ENCODE results near the gene GNG13. TPM values are rescaled to one million over a fixed set of nuclear protein-coding genes. Genes with fewer than 3 reads are reported as not detected.

The GNG13 gene
- total RNA-seq, 2 experiments from 2014 or later = not detected

DNA sequence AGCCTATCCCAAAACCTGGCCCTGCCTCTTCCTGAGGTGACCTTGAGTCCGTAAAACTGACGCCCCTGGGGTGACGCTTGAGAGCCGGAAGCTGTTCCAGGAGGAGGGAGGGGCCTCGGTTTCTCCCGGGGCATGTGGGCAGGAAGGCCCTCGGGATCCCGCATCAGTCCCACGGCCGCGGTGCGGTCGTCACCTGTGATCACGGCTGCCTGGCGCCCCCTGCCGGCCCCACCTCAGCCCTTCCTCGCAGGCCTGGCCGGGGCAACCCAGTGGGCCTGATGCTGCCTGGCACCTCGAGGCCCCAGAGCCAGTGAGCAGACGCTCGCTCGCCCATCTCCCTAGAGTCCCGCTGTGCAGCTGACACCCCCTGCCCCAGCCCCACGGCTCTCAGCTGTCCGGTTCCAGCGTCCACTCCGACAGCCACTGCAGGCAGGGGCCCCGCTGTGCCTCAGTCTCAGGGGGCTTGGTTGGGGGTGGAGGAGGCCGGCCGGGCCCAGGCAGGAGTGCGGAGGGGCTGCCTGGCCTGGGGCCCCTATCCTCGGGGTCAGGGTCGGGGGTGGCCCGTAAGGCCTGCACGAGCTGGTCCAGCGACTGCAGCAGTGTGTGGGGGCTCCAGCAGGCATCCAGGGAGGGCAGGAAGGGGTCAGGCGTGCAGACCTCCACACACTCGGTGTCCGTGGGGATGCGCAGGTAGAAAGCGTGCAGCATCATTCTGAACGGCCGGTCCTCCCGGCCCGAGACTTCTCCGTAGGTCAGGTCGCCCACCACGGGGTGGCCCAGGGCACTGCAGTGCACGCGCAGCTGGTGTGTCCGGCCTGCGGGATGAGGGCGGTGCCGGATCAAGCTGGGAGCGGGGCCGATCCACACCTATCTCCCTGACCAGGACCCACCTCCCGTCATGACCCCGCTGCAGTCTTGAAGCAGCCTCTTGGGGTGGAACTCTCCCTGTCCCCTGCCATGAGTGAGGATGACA is 14.7 kb downstream of the GNG13 start:
- peaks cover 5% of the 10 kb centered on the region for H3K36me3 Mint-ChIP-seq (ENCODE audit: low read depth)
- H3K27ac Mint-ChIP-seq = no peak overlapping the region
- H3K9me3 Mint-ChIP-seq = no peaks in the 10 kb centered on the region
- CTCF ChIA-PET = interaction anchor here (1.0 to 6.1 kb wide), 11 partner anchors 9 to 552 kb away, joined by 3 to 55 read pairs (median 6); partner anchors contain the start of gene CIAO3
- intact Hi-C loops (cut with micrococcal nuclease) = loop anchor here (1.0 kb wide), 1 partner anchor 75 kb away; no protein-coding TSS in a partner anchor
- peak overlapping the region; percentile 83 for H3K4me3 Mint-ChIP-seq
- no peaks in the 10 kb centered on the region for H3K27me3 Mint-ChIP-seq (ENCODE audit: low read depth)
- peak; percentile 79 for DNase-seq
- H3K4me1 Mint-ChIP-seq (ENCODE audit: low read depth) = peaks cover 10% of the 10 kb centered on the region

DNA sequence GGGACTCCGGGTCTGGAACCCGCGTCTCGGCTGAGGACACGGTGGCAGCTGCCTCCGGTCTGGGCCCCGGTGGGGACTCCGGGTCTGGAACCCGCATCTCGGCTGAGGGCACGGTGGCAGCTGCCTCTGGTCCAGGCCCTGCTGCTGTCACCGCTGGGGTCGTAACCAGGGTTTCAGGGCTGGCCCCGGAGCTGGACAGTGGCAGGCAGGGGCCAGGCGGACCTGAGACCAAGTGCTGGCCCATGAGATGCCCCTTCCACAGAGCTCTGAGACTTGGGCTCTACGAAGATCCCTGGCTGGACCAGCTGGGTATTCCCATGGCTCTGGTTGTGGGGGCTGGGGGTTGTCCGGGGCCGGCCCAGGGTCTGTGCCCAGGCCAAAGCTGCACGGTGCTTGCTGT is 16.1 kb downstream of the GNG13 start:
- Mint-ChIP-seq H3K27ac (no peak overlapping the region), H3K4me3 (no peak overlapping the region), H3K4me1 (ENCODE audit: low read depth) (peaks cover 7% of the 10 kb centered on the region), H3K9me3 (no peaks in the 10 kb centered on the region), H3K36me3 (ENCODE audit: low read depth) (peaks cover 5% of the 10 kb centered on the region), H3K27me3 (ENCODE audit: low read depth) (no peaks in the 10 kb centered on the region)
- CTCF ChIA-PET = interaction anchor here (0.6 to 6.1 kb wide), 11 partner anchors 8 to 551 kb away, joined by 3 to 55 read pairs (median 6); partner anchors contain the start of gene CIAO3
- intact Hi-C loops (cut with micrococcal nuclease) = no loop called here
- DNase-seq = no peak

DNA sequence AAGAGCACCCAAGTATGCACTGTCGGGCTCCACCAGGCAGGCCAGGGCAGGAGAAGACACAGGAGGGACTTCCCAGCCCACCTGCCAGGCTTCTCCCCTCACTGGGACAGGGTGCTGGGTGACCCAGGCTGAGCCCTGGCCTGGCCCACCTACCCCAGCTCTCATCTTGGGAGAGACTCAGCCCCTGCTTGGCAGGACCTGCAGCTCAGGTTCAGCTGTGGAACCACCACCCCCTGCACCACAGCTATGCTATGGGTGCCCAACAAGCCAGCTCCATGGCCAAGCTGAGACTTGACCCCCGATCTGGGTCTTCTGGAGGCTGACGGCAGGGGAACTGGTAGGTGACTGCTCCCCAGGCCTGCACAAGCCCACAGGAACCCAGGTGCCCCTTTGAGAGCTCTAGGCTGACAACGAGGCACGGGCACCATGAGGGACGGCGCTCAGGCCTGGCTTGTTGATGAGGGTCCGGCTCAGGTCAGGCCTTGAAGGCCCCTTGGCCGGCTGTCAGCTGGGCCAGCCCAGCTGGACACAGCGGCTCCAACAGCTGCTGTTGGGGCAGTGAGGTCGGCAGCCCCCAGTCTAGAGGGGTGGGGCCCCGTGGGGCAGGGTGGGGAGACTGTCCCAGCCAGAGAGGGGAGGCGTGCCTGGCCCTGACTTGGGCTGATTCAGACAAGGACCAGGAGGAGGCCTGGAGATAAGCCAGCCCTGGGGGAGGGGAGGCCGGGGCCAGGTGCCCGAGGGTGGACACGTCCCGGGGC is 17.0 kb downstream of the GNG13 start:
- H3K4me3 Mint-ChIP-seq = no peak overlapping the region
- H3K9me3 Mint-ChIP-seq = no peaks in the 10 kb centered on the region
- H3K36me3 Mint-ChIP-seq (ENCODE audit: low read depth) = peaks cover 5% of the 10 kb centered on the region
- no peak for DNase-seq
- peaks cover 7% of the 10 kb centered on the region for H3K4me1 Mint-ChIP-seq (ENCODE audit: low read depth)
- H3K27me3 Mint-ChIP-seq (ENCODE audit: low read depth) = no peaks in the 10 kb centered on the region
- CTCF ChIA-PET = interaction anchor here (0.7 to 6.1 kb wide), 3 partner anchors 67 to 73 kb away, joined by 3 to 55 read pairs (median 7); no protein-coding TSS in a partner anchor
- intact Hi-C loops (cut with micrococcal nuclease) = no loop called here
- no peak overlapping the region for H3K27ac Mint-ChIP-seq

DNA sequence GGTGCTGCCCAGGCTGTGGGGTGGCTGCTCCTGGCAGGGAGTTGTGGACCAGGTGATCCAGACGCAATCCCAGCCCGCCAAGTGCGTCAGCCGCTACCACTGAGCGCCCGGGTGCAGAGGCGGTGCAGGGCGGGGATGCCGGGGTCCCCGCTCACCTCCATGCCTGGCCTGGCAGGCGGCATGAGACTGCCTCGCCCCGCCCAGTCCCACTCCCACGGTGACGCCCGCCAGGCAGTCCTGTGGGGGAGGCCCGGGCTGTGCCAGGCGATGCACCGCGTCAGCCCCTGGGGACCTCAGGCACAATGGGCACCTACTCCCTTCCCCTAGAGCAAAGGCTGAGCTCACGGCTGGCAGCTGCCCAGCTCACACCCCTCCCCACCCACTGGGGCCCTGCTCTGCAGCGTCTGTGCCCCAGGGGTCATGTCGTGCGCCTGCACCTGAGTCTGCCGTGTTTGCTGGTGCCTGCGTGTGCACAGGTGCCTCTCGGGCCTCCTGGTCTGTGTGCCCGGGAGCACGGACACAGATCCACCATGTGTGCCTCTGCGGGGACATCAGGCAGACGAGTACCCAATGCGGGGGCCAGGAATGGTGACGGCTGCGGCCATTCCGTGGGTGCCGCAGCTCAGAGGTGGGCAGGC is 17.6 kb downstream of the GNG13 start:
- Mint-ChIP-seq H3K27ac (no peak overlapping the region), H3K4me3 (no peak overlapping the region)

DNA sequence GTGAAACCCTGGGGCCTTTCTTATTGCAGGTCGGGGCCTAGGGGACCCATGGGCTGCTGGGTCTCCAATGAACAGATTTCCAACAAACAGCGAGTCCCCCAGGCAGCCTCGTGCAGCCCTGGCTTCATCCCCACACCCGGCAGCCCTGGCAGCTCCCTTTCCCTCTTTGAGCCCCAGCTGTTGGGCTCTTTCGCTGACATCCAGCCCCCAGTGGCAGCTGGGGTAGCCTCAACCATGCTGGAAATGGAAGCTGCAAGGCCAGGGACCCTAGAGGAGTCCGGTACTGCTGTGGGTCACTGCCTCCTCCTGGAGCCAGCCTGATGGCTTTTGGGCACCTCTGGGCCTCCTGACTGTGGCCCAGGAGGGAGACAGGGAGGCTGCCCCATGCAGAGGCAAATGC is 18.3 kb downstream of the GNG13 start:
- Mint-ChIP-seq H3K9me3 (no peaks in the 10 kb centered on the region), H3K27me3 (ENCODE audit: low read depth) (peaks cover 4% of the 10 kb centered on the region), H3K27ac (no peak overlapping the region), H3K4me1 (ENCODE audit: low read depth) (peaks cover 7% of the 10 kb centered on the region), H3K36me3 (ENCODE audit: low read depth) (peaks cover 5% of the 10 kb centered on the region), H3K4me3 (no peak overlapping the region)
- DNase-seq = no peak
- intact Hi-C loops (cut with micrococcal nuclease) = no loop called here
- CTCF ChIA-PET = no interaction called here

More for the DNA sequence above, 17.6 kb downstream of the GNG13 start:
- Mint-ChIP-seq H3K4me1 (ENCODE audit: low read depth) (peaks cover 7% of the 10 kb centered on the region), H3K27me3 (ENCODE audit: low read depth) (no peaks in the 10 kb centered on the region), H3K9me3 (no peaks in the 10 kb centered on the region), H3K36me3 (ENCODE audit: low read depth) (peaks cover 5% of the 10 kb centered on the region)
- CTCF ChIA-PET = interaction anchor here (0.7 to 6.1 kb wide), 2 partner anchors 70 to 72 kb away, joined by 3 to 55 read pairs; no protein-coding TSS in a partner anchor
- intact Hi-C loops (cut with micrococcal nuclease) = no loop called here
- DNase-seq = no peak

DNA sequence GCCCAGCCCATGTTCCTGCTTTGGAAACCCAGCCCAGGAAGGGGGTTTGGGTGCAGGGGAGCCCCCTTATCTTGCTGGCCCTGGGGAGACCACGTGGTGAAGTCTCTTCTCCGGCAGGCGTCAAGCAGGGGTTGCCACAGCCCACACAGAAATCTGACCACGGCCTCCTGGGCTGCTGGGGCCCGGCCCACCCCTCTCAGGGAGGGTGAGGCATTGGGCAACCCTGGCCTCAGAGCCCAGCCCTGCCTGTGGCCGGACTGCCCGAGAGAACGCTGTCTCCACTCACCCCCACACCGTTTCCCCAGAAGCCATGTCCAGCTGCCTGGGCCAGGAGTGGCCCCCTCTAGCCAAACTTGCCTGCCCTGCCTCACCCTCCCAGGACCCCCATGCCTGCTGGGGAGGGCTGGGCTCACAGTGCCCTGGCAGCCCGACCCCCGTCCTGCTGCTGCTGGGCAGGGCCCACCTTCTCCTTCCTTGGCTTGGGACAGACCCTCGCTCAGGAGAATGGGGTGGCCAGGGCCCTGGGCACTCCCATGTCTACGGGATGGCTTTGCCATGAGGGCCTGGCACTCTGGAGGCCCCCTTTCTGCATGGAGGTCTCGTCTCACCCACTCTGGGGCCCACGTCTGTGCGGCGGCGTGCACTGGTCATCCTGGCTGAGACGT is 19.1 kb downstream of the GNG13 start:
- intact Hi-C loops (cut with micrococcal nuclease) = no loop called here
- H3K36me3 Mint-ChIP-seq (ENCODE audit: low read depth) = peaks cover 5% of the 10 kb centered on the region
- peaks cover 3% of the 10 kb centered on the region for H3K4me1 Mint-ChIP-seq (ENCODE audit: low read depth)
- H3K27ac Mint-ChIP-seq = no peak overlapping the region
- H3K9me3 Mint-ChIP-seq = no peaks in the 10 kb centered on the region
- peaks cover 4% of the 10 kb centered on the region for H3K27me3 Mint-ChIP-seq (ENCODE audit: low read depth)
- no peak for DNase-seq
- CTCF ChIA-PET = interaction anchor here (1.0 to 1.1 kb wide), 2 partner anchors 15 to 40 kb away, joined by 3 read pairs; no protein-coding TSS in a partner anchor
- H3K4me3 Mint-ChIP-seq = no peak overlapping the region

DNA sequence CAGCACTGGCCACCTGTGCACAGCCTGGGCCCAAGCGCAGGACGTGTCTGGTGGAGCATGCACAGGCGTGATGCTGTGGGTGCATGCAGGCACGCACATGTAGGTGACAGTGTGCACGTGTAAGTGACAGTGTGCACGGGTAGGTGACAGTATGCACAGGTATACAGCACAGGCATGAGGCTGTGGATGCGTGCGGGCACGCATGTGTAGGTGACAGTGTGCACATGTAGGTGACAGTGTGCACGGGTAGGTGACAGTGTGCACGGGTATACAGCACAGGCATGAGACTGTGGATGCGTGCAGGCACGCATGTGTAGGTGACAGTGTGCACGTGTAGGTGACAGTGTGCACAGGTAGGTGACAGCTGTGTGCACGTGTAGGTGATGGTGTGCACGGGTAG is 20.2 kb downstream of the GNG13 start:
- DNase-seq = no peak
- Mint-ChIP-seq H3K4me3 (no peak overlapping the region), H3K36me3 (ENCODE audit: low read depth) (peaks cover 3% of the 10 kb centered on the region), H3K9me3 (no peaks in the 10 kb centered on the region), H3K27ac (no peak overlapping the region), H3K4me1 (ENCODE audit: low read depth) (no peaks in the 10 kb centered on the region), H3K27me3 (ENCODE audit: low read depth) (peaks cover 4% of the 10 kb centered on the region)
- CTCF ChIA-PET = interaction anchor here (0.7 to 1.1 kb wide), 3 partner anchors 14 to 276 kb away, joined by 3 read pairs; no protein-coding TSS in a partner anchor
- intact Hi-C loops (cut with micrococcal nuclease) = no loop called here

DNA sequence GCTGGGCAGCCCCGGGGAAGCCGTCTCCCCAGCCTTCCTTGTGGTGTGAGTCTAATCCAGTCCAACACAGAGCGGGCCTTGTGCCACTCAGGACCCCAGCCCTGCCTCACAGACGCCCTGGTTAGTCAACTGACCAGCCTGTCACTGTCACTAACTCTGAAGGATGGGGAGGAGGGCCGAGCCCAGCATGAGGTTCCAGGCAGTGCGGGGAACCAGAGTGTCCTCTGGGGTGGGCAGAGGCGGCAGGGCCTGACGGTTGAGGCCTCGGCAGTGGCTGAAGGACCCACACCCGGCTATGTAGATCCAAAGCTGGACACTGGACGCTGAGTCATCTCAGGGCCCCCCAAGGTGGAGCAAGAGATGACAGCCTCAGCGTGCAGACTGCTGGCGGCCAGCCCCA is 21.0 kb downstream of the GNG13 start:
- no peaks in the 10 kb centered on the region for H3K36me3 Mint-ChIP-seq (ENCODE audit: low read depth)
- DNase-seq = no peak
- H3K27me3 Mint-ChIP-seq (ENCODE audit: low read depth) = peaks cover 4% of the 10 kb centered on the region
- H3K4me3 Mint-ChIP-seq = no peak overlapping the region
- no peaks in the 10 kb centered on the region for H3K9me3 Mint-ChIP-seq
- H3K27ac Mint-ChIP-seq = no peak overlapping the region
- no peaks in the 10 kb centered on the region for H3K4me1 Mint-ChIP-seq (ENCODE audit: low read depth)
- CTCF ChIA-PET = no interaction called here
- intact Hi-C loops (cut with micrococcal nuclease) = no loop called here

DNA sequence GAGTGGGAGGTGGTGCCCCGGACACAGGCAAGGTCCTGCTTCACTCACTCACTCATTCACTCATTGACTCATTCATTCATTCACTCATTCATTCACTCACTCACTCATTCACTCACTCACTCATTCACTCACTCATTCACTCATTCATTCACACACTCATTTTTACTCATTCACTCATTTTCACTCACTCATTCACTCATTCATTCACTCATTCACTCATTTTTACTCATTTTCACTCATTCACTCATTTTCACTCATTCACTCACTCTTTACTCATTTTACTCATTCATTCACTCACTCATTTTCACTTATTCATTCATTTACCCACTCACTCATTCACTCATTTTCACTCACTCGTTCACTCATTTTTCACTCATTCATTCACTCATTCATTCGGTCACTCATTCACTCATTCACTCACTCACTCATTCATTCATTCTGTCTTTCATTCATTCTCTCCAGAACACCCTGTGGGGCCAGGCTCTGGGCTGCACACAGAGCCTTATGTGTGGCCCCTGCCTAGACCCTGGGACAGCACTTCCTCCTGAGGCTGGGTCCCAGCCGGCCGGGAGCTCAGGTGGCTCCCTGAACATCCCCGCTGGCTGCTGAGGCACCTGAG is 21.5 kb downstream of the GNG13 start:
- intact Hi-C loops (cut with micrococcal nuclease) = no loop called here
- no peaks in the 10 kb centered on the region for H3K9me3 Mint-ChIP-seq

DNA sequence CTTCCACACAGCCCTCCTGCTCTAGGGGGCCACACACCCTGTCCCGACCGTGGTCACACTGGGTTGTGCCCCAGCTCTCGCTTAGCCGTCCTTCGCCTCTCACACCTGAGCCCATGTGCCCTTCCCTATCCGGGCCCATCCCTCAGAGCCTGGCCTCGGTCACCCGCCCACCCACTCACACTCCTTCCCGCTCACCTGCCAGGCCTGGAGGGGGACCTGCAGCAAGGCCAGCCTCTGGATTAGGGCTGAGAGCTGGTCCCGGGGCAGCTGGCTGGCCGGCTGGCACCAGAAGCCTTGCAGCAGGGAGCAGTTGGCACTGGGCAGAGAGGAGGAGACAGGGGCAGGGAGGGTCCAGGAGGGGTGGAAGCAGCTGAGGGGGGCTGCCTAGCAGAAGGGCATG is 22.1 kb downstream of the GNG13 start:
- Mint-ChIP-seq H3K36me3 (ENCODE audit: low read depth) (no peaks in the 10 kb centered on the region), H3K4me3 (no peak overlapping the region), H3K4me1 (ENCODE audit: low read depth) (no peaks in the 10 kb centered on the region), H3K27ac (no peak overlapping the region), H3K27me3 (ENCODE audit: low read depth) (peaks cover 4% of the 10 kb centered on the region), H3K9me3 (no peaks in the 10 kb centered on the region)
- CTCF ChIA-PET = no interaction called here
- no peak for DNase-seq
- intact Hi-C loops (cut with micrococcal nuclease) = no loop called here

More for the DNA sequence above, 21.5 kb downstream of the GNG13 start:
- Mint-ChIP-seq H3K4me1 (ENCODE audit: low read depth) (no peaks in the 10 kb centered on the region), H3K36me3 (ENCODE audit: low read depth) (no peaks in the 10 kb centered on the region), H3K4me3 (no peak overlapping the region), H3K27me3 (ENCODE audit: low read depth) (peaks cover 4% of the 10 kb centered on the region), H3K27ac (no peak overlapping the region)
- CTCF ChIA-PET = no interaction called here
- no peak for DNase-seq

DNA sequence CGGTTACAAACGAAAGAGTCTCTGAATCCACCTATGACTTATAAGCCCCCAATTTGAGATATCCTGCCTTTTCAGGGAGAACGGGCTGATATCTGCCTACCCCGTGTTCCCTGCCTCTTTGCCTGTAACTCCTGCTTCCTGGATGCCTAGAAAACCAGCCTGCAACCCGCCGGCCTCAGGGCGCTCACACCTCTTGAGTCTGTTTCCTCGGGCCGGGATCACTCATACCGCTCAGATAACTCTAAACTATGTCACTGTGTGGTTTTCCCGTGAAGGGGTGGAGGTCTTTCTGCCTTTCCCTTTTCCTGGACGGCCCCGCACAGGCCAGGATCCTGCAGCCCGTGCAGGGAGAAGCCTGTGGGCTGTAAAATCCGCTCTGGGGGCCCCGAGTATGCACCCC is 22.7 kb downstream of the GNG13 start:
- H3K9me3 Mint-ChIP-seq = no peaks in the 10 kb centered on the region
- H3K27ac Mint-ChIP-seq = no peak overlapping the region
- H3K4me1 Mint-ChIP-seq (ENCODE audit: low read depth) = no peaks in the 10 kb centered on the region
- H3K27me3 Mint-ChIP-seq (ENCODE audit: low read depth) = peaks cover 4% of the 10 kb centered on the region
- no peak overlapping the region for H3K4me3 Mint-ChIP-seq
- intact Hi-C loops (cut with micrococcal nuclease) = no loop called here
- no peak for DNase-seq
- CTCF ChIA-PET = no interaction called here
- no peaks in the 10 kb centered on the region for H3K36me3 Mint-ChIP-seq (ENCODE audit: low read depth)
